Peyer's patch (tissue), 4 donors: ENCODE data around the gene AUTS2. TPM values are rescaled to one million over a fixed set of nuclear protein-coding genes. Genes with fewer than 3 reads are reported as not detected.

ENCODE experiments used
- DNase-seq, 3 donors: peaks; one replicate each; pipeline ENCODE4 v3.0.0-alpha.2; 2017 to 2019
- H3K27ac ChIP-seq, 4 donors: fragments of 200-600 bp; sonication (generic); one replicate each; pipeline ENCODE4 v1.5.1; 2016 to 2019
- H3K27me3 ChIP-seq, 2 donors: fragments of 200-600 bp; sonication (generic); one replicate each; pipeline ENCODE4 v1.5.1; 2019
- H3K36me3 ChIP-seq, 3 donors: fragments of 200-600 bp; sonication (generic); one replicate each; pipeline ENCODE4 v1.5.1; 2016 to 2019
- H3K4me1 ChIP-seq, 4 donors: fragments of 200-600 bp; sonication (generic); one replicate each; pipeline ENCODE4 v1.5.1; 2016 to 2019
- H3K4me3 ChIP-seq, 4 donors: fragments of 200-600 bp; sonication (generic); 1 replicate in 3 of 4; 2 replicates in 1 of 4; pipeline ENCODE4 v1.5.1; 2016 to 2019; ENCODE audit warnings: mild to moderate bottlenecking in 1 of 4
- H3K9me3 ChIP-seq, 4 donors: fragments of 200-600 bp; sonication (generic); one replicate each; pipeline ENCODE4 v1.5.1; 2016 to 2019; ENCODE audit warnings: mild to moderate bottlenecking in 1 of 4
- CTCF ChIP-seq, 6 experiments: fragments of 450-650 bp in 4 of 6; fragments of 200-600 bp in 2 of 6; sonication (generic) in 1 of 6; IDR thresholded peaks; one replicate each; pipeline ENCODE4 v1.5.1; 2017 to 2019; ENCODE audit warnings: antibody characterized with exemption in 6 of 6, mild to moderate bottlenecking in 3 of 6, moderate library complexity in 1 of 6
- POLR2A ChIP-seq, 2 donors: fragments of 450-650 bp; IDR thresholded peaks; one replicate each; pipeline ENCODE4 v1.5.1; 2017; ENCODE audit warnings: antibody characterized with exemption in 2 of 2, mild to moderate bottlenecking in 2 of 2, moderate library complexity in 2 of 2
- total RNA-seq, 4 donors: library from RNA; depleted of rRNA; stranded (reverse); fragments of >200 nt; gene quantifications; one replicate each; pipeline ENCODE4 v1.1.0, GENCODE V29; 2016

AUTS2 gene
- total RNA-seq, 4 donors from 2014 or later, result 55.9 to 90.0 (median 72.6) TPM

DNA sequence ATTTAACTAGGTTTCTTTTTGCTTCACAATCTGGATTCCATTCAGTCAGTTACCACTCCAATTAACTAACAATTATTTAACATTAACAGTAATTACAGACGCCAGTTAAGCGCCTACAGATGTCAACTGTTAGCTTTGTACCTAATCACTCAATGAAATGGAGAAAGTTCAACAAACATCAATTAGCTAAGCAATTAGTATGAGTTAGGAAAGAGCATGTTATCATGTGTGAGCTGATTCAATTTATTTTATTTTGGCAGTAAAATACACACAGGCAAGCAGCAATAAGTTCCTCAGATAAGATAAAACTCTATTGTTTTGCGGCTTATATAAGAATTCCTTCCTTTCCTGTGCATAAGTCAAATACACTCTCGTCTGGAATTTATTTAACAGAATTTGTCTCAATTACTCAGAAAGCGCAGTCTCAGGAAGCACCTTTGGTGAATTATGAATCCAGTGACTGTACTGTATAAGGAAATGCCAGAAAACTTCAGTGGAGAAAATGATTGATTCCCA lies 1106.6 kb downstream of the AUTS2 start:
- no peak for TF ChIP-seq POLR2A (IDR thresholded peaks at IDR 0.05)
- no peak for TF ChIP-seq CTCF (IDR thresholded peaks at IDR 0.05)
- H3K27me3 ChIP-seq, result no peaks in the 10 kb centered on the region
- H3K9me3 ChIP-seq, result no peaks in the 10 kb centered on the region
- H3K27ac ChIP-seq, result no peak overlapping the region
- H3K4me3 ChIP-seq, result no peak overlapping the region
- peaks cover 0 to 9% (median 0%) of the 10 kb centered on the region in 4 donors for H3K4me1 ChIP-seq
- peaks cover 0 to 2% (median 0%) of the 10 kb centered on the region in 3 donors for H3K36me3 ChIP-seq
- no peak for DNase-seq

- Histone ChIP-seq H3K27me3 (no peaks in the 10 kb centered on the region), H3K4me3 (no peak overlapping the region), H3K36me3 (no peaks in the 10 kb centered on the region), H3K4me1 (peaks cover 0 to 14% (median 0%) of the 10 kb centered on the region in 4 donors), H3K27ac (no peak overlapping the region), H3K9me3 (no peaks in the 10 kb centered on the region)
- no peak for TF ChIP-seq POLR2A (IDR thresholded peaks at IDR 0.05)
- no peak for TF ChIP-seq CTCF (IDR thresholded peaks at IDR 0.05)
- no peak for DNase-seq
These were observed 1107.9 kb downstream of the AUTS2 start for GRCh38 chr7:70706204-70706603.

DNA sequence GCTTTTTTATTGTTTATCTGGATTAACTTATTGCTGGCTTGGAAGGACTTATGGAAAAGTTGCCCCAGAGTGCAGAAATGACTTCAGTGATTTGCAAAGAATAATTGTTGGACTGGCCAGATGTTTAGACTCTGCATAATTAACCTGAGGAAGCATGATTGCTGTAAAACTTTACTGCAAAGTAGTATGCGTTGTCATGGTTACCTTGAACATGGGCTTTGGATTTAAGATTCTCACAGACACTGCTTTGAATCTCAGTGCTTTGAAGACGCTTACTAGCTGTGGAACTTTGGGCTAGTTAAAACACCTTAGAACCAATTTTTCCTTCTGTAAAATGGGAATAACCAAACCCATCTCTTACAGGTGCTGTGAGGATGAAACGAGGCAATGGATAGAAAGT lies 1108.4 kb downstream of the AUTS2 start:
- Histone ChIP-seq H3K4me3 (no peak overlapping the region), H3K9me3 (no peaks in the 10 kb centered on the region), H3K27me3 (no peaks in the 10 kb centered on the region), H3K4me1 (peaks cover 0 to 14% (median 0%) of the 10 kb centered on the region in 4 donors), H3K27ac (no peak overlapping the region), H3K36me3 (no peaks in the 10 kb centered on the region)
- DNase-seq, result no peak
- TF ChIP-seq CTCF (IDR thresholded peaks at IDR 0.05) (no peak), POLR2A (IDR thresholded peaks at IDR 0.05) (no peak)

DNA sequence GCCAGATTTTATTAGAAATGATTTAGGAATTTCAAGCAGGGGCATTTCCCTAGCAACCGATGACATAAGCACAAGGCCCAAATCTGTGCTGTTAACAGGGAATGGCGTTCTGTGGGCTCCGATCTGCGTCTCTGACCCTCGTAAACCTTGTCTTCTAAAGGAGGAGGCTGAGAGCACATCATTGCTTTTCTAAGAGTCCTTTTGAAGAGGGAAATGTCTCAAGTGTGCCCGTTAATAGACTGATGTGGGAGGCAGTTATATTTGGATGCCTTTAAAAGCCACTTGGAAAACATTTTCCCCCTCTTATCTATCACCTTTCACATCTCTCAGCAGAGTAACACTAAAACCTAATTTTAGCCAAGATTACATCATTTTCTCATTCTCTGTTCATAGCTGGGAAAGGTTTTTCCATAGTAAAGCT lies 1109.6 kb downstream of the AUTS2 start:
- no peak for TF ChIP-seq CTCF (IDR thresholded peaks at IDR 0.05)
- no peak for TF ChIP-seq POLR2A (IDR thresholded peaks at IDR 0.05)
- Histone ChIP-seq H3K4me1 (peaks cover 0 to 14% (median 0%) of the 10 kb centered on the region in 4 donors), H3K9me3 (no peaks in the 10 kb centered on the region), H3K36me3 (no peaks in the 10 kb centered on the region), H3K4me3 (no peak overlapping the region), H3K27ac (no peak overlapping the region), H3K27me3 (no peaks in the 10 kb centered on the region)
- no peak for DNase-seq

GRCh38 chr7:70710011-70710480 lies 1111.8 kb downstream of the AUTS2 start:
- peaks cover 0 to 8% (median 0%) of the 10 kb centered on the region in 4 donors for H3K4me1 ChIP-seq
- no peak for DNase-seq
- no peak overlapping the region for H3K4me3 ChIP-seq
- no peaks in the 10 kb centered on the region for H3K36me3 ChIP-seq
- no peaks in the 10 kb centered on the region for H3K9me3 ChIP-seq
- no peak overlapping the region for H3K27ac ChIP-seq
- TF ChIP-seq CTCF (IDR thresholded peaks at IDR 0.05) (no peak), POLR2A (IDR thresholded peaks at IDR 0.05) (no peak)
- no peaks in the 10 kb centered on the region for H3K27me3 ChIP-seq
